Measurements from ENCODE around the gene NAT10.
"Not testable (repeated sequence)": the region's sequence is repeated elsewhere in the genome, so short reads cannot be mapped to it uniquely, and the experiment has no call there.

Gene NAT10

DNA sequence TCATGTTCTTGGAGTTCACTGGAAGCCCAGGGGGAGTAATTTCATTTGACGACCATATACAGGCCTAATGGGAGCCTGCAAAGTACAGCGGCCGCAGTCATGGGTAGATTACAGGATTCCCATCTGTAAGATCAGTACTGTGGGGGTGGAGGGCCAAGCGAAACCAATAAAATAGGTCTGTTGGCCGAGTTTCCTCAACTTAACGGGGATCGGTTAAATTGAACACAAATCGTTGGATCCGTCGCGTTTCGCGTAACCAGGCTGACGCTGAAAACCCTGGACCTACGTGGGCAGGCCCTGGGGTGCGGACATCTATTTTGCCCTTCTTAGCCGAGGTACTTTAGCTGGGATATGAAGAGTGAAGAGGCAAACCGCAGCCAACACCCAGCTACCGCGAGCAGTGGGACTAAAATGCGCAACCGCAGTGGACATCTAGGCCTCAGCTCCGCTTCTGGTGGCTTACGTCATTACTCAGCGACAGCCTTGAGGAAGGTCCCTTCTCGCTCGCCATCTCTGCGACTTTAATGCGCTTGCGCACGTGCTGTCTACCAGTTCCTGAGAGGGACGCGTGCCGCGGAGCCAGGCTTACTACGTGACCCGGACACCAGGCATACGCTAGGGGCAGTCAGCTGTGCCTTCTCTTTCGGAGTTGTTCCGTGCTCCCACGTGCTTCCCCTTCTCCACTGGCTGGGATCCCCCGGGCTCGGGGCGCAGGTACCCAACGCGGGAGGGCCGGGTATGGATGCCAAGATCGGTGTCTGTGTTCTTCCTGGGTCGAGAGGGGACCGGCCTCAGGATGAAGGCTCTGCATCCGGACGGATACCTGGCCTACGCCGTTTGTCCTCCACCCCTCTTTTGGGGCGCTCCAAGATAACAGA is at the start of gene NAT10:
NAT10 (plus strand) TSS at position 551 of the 878 bp plus-strand sequence. CDS start 2,597 bp downstream, outside the sequence.
- peak; percentile 99 for DNase-seq
- TF ChIP-seq POLR2A (IDR thresholded peaks at IDR 0.05; ENCODE audit: low read length) (peak; percentile 99), GATA1 (IDR thresholded peaks at IDR 0.05; ENCODE audit: low read depth, low read length) (no peak)

- TF ChIP-seq POLR2A (IDR thresholded peaks at IDR 0.05; ENCODE audit: low read length) (no peak), GATA1 (IDR thresholded peaks at IDR 0.05; ENCODE audit: low read depth, low read length) (no peak)
- DNase-seq: no peak
Observed at GRCh38 chr11:34056672-34057071, 48.8 kb upstream of the NAT10 start.

DNA sequence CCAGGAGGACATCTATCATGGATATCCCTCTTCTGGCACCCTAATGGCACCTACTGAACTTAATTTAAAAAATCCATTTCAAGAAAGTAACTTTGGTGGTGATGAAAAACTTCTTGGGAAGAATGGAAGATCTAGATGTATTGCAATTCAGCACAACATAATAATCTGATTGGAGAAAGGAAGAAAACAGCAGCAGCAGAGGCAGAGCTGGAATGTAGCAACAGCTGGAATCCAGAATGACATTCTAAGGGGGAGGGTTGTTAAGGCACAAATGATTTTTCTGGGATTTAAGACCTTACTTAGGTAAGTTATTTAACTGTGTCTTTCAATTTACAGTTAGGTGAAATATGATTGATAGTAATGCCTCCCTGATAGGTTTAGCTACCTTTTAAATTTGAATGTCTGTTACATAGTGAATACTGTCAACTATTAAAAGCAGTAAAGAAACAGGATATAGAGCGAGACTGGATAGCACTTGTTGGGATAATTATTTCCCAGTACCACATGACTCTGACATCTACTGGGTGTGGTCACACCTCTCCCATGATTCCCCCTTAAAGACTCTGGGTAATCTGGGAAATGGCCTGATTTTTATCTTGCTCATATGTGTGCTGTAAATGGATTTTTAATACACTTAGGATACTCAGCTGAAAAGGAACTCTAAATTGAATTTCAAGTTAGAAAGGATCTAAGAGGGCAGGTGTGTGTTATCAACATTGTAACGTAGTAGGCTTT is 42.2 kb upstream of the NAT10 start:
- peak in 1 of 2 experiments; percentile 30 for DNase-seq
- TF ChIP-seq POLR2A (IDR thresholded peaks at IDR 0.05; ENCODE audit: low read length) (no peak), GATA1 (IDR thresholded peaks at IDR 0.05; ENCODE audit: low read depth, low read length) (no peak)

DNA sequence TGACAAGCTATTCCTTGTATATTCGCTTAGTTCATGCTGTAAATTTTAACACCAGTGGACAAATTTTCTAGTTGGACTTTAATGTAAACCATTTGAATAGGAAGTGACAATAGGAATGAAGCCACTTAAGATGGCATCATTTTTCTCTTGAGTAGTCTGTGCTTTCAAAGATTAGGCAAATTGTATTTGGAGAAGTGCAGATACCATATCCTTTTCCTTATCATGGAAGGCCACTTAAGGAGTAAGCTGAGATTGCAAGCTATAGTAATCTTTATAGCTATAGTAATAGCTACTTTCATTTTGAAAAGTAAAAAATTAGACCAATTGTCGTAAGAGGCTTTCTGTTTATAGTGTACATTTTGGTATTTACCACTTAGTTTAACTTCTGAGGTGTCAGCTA is 41.1 kb upstream of the NAT10 start:
- peak; percentile 30 to 71 for DNase-seq
- no peak for TF ChIP-seq POLR2A (IDR thresholded peaks at IDR 0.05; ENCODE audit: low read length)
- TF ChIP-seq GATA1 (IDR thresholded peaks at IDR 0.05; ENCODE audit: low read depth, low read length): no peak

DNA sequence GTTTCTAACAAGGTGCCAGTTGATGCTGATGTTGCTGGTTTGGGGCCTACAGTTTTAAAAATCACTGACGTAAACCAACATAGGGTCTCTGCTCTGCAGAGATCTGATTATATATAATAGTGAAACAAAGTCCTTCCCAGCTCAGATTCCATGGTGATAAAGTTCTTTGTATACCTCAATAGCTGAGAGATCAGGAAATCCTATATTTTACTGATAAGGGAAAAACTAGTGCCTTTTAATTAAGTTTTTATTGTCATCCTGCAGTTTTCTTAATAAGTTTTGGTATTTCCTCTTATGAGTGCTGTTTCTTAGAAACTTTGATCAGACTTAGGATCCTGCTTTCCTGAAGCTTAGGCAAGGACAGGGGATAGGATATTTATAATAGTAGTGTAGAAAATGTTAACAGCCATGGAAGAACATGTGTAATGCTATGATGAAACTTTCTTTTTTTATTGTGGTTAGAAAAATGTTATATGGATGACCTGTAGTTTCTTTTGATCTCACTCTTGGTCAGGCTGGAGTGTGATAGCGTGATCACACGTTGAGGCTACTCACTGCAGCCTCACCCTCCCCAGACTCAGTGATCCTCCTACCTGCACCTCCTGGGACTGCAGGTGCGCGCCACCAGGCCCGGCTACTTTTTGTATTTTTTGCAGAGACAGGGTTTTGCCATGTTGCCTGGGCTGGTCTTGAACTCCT is 39.8 kb upstream of the NAT10 start:
- TF ChIP-seq POLR2A (IDR thresholded peaks at IDR 0.05; ENCODE audit: low read length) (no peak), GATA1 (IDR thresholded peaks at IDR 0.05; ENCODE audit: low read depth, low read length) (no peak)
- no peak for DNase-seq

- not testable (repeated sequence) for DNase-seq
Observed at GRCh38 chr11:34066766-34067165, 38.7 kb upstream of the NAT10 start.

- DNase-seq: no peak
- TF ChIP-seq GATA1 (IDR thresholded peaks at IDR 0.05; ENCODE audit: low read depth, low read length) (no peak), POLR2A (IDR thresholded peaks at IDR 0.05; ENCODE audit: low read length) (no peak)
Observed at GRCh38 chr11:34067383-34068065, 37.9 kb upstream of the NAT10 start.

GRCh38 chr11:34068111-34068510 is 37.3 kb upstream of the NAT10 start:
- TF ChIP-seq GATA1 (IDR thresholded peaks at IDR 0.05; ENCODE audit: low read depth, low read length) (no peak), POLR2A (IDR thresholded peaks at IDR 0.05; ENCODE audit: low read length) (no peak)
- peak in 1 of 2 experiments; percentile 30 for DNase-seq

DNA sequence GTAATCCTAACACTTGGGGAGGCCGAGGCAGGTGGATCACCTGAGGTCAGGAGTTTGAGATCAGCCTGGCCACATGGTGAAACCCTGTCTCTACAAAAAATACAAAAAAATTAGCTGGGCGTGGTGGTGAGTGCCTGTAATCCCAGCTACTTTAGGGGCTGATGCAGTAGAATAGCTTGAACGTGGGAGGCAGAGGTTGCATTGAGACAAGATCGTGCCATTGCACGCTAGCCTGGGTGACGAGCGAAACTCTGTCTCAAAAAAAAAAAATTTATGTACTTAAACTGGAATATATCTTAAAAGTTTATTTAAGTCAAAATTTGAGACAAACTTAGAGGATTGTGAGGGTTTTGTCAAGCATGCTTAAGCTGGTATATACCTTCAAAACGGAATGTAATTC is 34.1 kb upstream of the NAT10 start:
- DNase-seq: not testable (repeated sequence)

DNA sequence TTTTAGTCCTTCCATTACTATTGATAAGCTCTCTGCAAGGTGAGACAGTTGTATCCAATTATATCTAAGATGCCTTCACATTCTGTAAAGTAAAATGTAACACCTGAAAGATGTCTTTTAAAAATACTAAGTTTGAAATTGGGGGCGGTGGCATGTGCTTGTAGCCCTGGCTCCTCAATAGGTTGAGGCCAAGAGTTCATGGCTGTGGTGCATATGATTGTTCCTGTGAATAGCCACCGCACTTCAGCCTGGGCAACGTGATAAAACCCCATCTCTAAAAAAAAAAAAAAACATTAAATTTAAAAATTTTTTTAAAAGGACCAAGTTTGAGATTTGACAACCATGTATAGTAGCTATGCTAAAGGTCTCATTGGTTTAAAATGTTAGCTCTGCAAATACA is 33.4 kb upstream of the NAT10 start:
- DNase-seq: no peak
- TF ChIP-seq GATA1 (IDR thresholded peaks at IDR 0.05; ENCODE audit: low read depth, low read length): no peak
- no peak for TF ChIP-seq POLR2A (IDR thresholded peaks at IDR 0.05; ENCODE audit: low read length)

GRCh38 chr11:34072832-34073231 is 32.6 kb upstream of the NAT10 start:
- no peak for DNase-seq
- TF ChIP-seq GATA1 (IDR thresholded peaks at IDR 0.05; ENCODE audit: low read depth, low read length): no peak
- no peak for TF ChIP-seq POLR2A (IDR thresholded peaks at IDR 0.05; ENCODE audit: low read length)

- DNase-seq: no peak
- TF ChIP-seq POLR2A (IDR thresholded peaks at IDR 0.05; ENCODE audit: low read length) (no peak), GATA1 (IDR thresholded peaks at IDR 0.05; ENCODE audit: low read depth, low read length) (no peak)
Observed at GRCh38 chr11:34074391-34074790, 31.0 kb upstream of the NAT10 start.

- DNase-seq: no peak
- no peak for TF ChIP-seq POLR2A (IDR thresholded peaks at IDR 0.05; ENCODE audit: low read length)
- no peak for TF ChIP-seq GATA1 (IDR thresholded peaks at IDR 0.05; ENCODE audit: low read depth, low read length)
Observed at GRCh38 chr11:34075178-34075820, 30.1 kb upstream of the NAT10 start.
